Caco-2 (cell line): ENCODE measurements around the gene INPP4B. TPM values are rescaled to one million over a fixed set of nuclear protein-coding genes. Genes with fewer than 3 reads are reported as not detected.

Experiments used
- BruUV-seq: library from RNA; stranded (reverse); fragments of 400-500 nt; replicated peaks from 2 replicates; lab custom pipeline; 2021; lab: Mats Ljungman, UMichigan
- CTCF ChIA-PET: fragments of 300-600 bp; sonication (Branson Sonifier 250); formaldehyde crosslinking; loops from one replicate; lab custom pipeline; 2022; ENCODE audit warnings: antibody characterized with exemption; lab: Charles Lee
- POLR2A ChIA-PET: fragments of 300-600 bp; sonication (Branson Sonifier 250); formaldehyde crosslinking; loops from one replicate; lab custom pipeline; 2022; ENCODE audit warnings: antibody characterized with exemption; lab: Charles Lee
- DNase-seq, 2 experiments: peaks; one replicate each; pipeline versions ENCODE4 v3.0.0 to v3.0.0-alpha.2; 2020 to 2022
- H3K27me3 ChIP-seq: replicated peaks from 2 replicates; pipeline ENCODE4 v1.6.0; 2011; ENCODE audit warnings: low read length; ENCODE audit not compliant: control insufficient read depth, insufficient read depth
- H3K36me3 ChIP-seq: 2 replicates; pipeline ENCODE4 v1.5.1; 2011; ENCODE audit warnings: low read length; ENCODE audit not compliant: control insufficient read depth, insufficient read depth
- H3K4me1 ChIP-seq: fragments of 250-450 bp; sonication (Bioruptor Pico); 2 replicates; pipeline ENCODE4 v1.5.1; 2020; ENCODE audit warnings: mild to moderate bottlenecking
- H3K4me3 ChIP-seq: 2 replicates; pipeline ENCODE4 v1.5.1; 2011; ENCODE audit warnings: low read depth, mild to moderate bottlenecking, control low read depth, low read length
- H3K9me3 ChIP-seq: fragments of 250-450 bp; sonication (Bioruptor Pico); 2 replicates; pipeline ENCODE4 v1.5.1; 2020; ENCODE audit warnings: mild to moderate bottlenecking, moderate library complexity
- H3K27ac Mint-ChIP-seq: one replicate; pipeline ENCODE4 v1.8.0; 2022; ENCODE audit warnings: mixed read lengths; ENCODE audit not compliant: unreplicated experiment
- H3K27me3 Mint-ChIP-seq: one replicate; pipeline ENCODE4 v1.8.0; 2022; ENCODE audit warnings: mixed read lengths; ENCODE audit not compliant: insufficient read depth, unreplicated experiment
- H3K36me3 Mint-ChIP-seq: one replicate; pipeline ENCODE4 v1.8.0; 2022; ENCODE audit warnings: mild to moderate bottlenecking, mixed read lengths; ENCODE audit not compliant: insufficient read depth, unreplicated experiment
- H3K4me1 Mint-ChIP-seq: one replicate; pipeline ENCODE4 v1.8.0; 2022; ENCODE audit warnings: low read depth, mixed read lengths; ENCODE audit not compliant: unreplicated experiment
- H3K4me3 Mint-ChIP-seq: one replicate; pipeline ENCODE4 v1.8.0; 2022; ENCODE audit warnings: mild to moderate bottlenecking, moderate library complexity, mixed read lengths; ENCODE audit not compliant: unreplicated experiment
- H3K9me3 Mint-ChIP-seq: one replicate; pipeline ENCODE4 v1.8.0; 2022; ENCODE audit warnings: mixed read lengths; ENCODE audit not compliant: unreplicated experiment
- intact Hi-C: fragments of 100-400 bp; cut with micrococcal nuclease; formaldehyde crosslinking; loops from one replicate; pipeline ENCODE4 v1.10.0; 2022; ENCODE audit not compliant: unreplicated experiment
- total RNA-seq: library from RNA; stranded (reverse); gene quantifications from 2 replicates; pipeline ENCODE4 v1.2.3, GENCODE V29; 2022
- TF ChIP-seq, protein P1 (sequence below), 2 experiments: fragments of 200-600 bp in 1 of 2; IDR thresholded peaks; 1 replicate in 1 of 2; 2 replicates in 1 of 2; pipeline versions ENCODE4 v1.5.1 to v1.8.0; 2011 to 2022; ENCODE audit warnings: antibody characterized with exemption in 1 of 2, control low read depth in 1 of 2, inconsistent platforms in 1 of 2, low read depth in 1 of 2, low read length in 1 of 2, mild to moderate bottlenecking in 1 of 2, moderate library complexity in 1 of 2; ENCODE audit not compliant: insufficient read depth in 1 of 2, severe bottlenecking in 1 of 2, unreplicated experiment in 1 of 2

INPP4B gene
- total RNA-seq, 1 experiment from 2014 or later = 10.3 TPM

DNA sequence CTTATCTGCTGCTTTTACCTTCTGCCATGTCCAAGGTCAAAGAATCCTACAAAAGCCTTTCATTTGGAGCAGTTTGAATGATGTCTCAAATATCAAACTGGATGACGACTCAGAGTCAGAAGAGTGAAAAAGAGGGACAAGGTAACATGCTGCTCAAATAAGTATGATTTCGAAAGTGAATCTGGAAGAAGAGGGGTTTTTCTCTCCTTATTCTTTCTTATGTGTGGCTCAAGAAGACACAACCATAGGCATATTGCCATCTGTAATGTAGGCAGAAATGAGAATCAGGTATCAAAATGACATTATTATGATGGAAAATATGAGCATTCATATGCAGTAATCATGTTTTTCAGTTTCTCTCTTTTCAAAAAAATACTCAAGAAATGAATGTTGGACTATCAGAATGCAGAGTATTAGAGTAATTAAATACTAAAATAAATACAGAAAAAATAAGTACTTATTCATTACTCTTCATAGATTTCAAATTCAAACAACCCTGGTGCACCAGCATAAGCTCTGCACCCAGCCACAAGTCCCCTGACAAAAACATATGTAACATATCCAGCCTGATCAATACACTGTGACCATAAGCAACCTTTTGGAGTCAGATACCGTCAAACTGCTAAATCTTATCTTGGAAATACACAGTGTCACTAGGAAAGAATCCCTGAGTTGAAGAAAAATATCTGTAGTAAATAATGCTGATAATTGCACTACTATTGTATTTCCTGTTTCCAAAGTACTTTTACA, 468.6 kb downstream of the INPP4B start:
- H3K9me3 Mint-ChIP-seq = no peaks in the 10 kb centered on the region
- no peaks in the 10 kb centered on the region for H3K36me3 Mint-ChIP-seq
- Histone ChIP-seq H3K27me3 (no peaks in the 10 kb centered on the region), H3K4me3 (no peak overlapping the region), H3K36me3 (no peaks in the 10 kb centered on the region), H3K4me1 (peaks cover 30% of the 10 kb centered on the region), H3K9me3 (no peaks in the 10 kb centered on the region)
- DNase-seq = no peak
- POLR2A ChIA-PET = no interaction called here
- H3K4me1 Mint-ChIP-seq = peaks cover 15% of the 10 kb centered on the region
- no peak overlapping the region for H3K4me3 Mint-ChIP-seq
- H3K27ac Mint-ChIP-seq = no peak overlapping the region
- intact Hi-C loops = no loop called here
- CTCF ChIA-PET = no interaction called here
- TF ChIP-seq, protein P1, sequence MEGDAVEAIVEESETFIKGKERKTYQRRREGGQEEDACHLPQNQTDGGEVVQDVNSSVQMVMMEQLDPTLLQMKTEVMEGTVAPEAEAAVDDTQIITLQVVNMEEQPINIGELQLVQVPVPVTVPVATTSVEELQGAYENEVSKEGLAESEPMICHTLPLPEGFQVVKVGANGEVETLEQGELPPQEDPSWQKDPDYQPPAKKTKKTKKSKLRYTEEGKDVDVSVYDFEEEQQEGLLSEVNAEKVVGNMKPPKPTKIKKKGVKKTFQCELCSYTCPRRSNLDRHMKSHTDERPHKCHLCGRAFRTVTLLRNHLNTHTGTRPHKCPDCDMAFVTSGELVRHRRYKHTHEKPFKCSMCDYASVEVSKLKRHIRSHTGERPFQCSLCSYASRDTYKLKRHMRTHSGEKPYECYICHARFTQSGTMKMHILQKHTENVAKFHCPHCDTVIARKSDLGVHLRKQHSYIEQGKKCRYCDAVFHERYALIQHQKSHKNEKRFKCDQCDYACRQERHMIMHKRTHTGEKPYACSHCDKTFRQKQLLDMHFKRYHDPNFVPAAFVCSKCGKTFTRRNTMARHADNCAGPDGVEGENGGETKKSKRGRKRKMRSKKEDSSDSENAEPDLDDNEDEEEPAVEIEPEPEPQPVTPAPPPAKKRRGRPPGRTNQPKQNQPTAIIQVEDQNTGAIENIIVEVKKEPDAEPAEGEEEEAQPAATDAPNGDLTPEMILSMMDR (IDR thresholded peaks at IDR 0.05; ENCODE audit: insufficient read depth in 1 of 2, low read depth in 1 of 2, low read length in 1 of 2, severe bottlenecking in 1 of 2, unreplicated experiment in 1 of 2) = no peak
- BruUV-seq = no TSS peak
- no peaks in the 10 kb centered on the region for H3K27me3 Mint-ChIP-seq

DNA sequence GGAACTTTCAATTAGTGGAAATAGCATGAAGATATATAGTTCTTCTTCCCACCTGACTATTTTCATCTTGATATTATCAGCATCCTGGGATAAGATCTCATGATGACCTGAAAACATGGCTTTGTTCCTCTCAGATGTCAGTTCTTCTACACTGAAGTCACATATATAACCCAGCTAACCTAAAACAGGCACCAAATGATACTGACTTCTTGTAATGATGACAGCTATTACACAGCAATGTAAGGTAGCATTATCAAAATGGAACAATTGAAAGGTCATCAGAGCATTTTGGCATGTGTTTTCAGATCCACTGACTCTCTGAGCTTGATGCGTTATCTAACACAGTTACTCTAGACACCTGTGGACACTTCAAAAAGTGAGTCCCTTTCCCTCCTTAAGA, 469.9 kb downstream of the INPP4B start:
- no TSS peak for BruUV-seq
- Histone ChIP-seq H3K9me3 (no peaks in the 10 kb centered on the region), H3K4me1 (peaks cover 30% of the 10 kb centered on the region), H3K27me3 (no peaks in the 10 kb centered on the region), H3K4me3 (no peak overlapping the region), H3K36me3 (no peaks in the 10 kb centered on the region)
- Mint-ChIP-seq H3K9me3 (no peaks in the 10 kb centered on the region), H3K27me3 (no peaks in the 10 kb centered on the region), H3K36me3 (no peaks in the 10 kb centered on the region), H3K27ac (no peak overlapping the region), H3K4me1 (peaks cover 15% of the 10 kb centered on the region), H3K4me3 (no peak overlapping the region)
- intact Hi-C loops = no loop called here
- POLR2A ChIA-PET = no interaction called here
- TF ChIP-seq, protein P1 (IDR thresholded peaks at IDR 0.05; ENCODE audit: insufficient read depth in 1 of 2, low read depth in 1 of 2, low read length in 1 of 2, severe bottlenecking in 1 of 2, unreplicated experiment in 1 of 2) = no peak
- no peak for DNase-seq
- CTCF ChIA-PET = no interaction called here

DNA sequence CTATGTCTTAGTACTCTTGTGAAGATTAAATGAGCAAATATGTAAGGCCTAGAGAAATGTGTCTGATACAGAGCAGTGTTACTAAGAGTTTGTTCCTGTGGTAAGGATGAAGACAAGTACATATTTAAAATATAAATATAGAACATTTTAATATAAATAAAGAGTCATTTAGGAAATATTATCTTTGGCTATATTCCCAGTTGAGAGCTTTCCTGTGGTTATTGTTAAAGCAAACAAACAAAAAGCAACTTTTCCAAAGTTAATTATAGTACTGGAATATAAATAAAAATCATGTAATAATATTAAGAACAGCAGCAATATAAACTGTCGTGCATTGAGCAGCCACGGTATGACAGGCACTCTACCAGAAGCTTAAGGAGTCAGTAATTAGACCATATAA, 472.5 kb downstream of the INPP4B start:
- no TSS peak for BruUV-seq
- Mint-ChIP-seq H3K4me1 (peaks cover 8% of the 10 kb centered on the region), H3K27me3 (no peaks in the 10 kb centered on the region), H3K36me3 (no peaks in the 10 kb centered on the region), H3K9me3 (no peaks in the 10 kb centered on the region), H3K4me3 (no peak overlapping the region), H3K27ac (no peak overlapping the region)
- no peak for DNase-seq
- Histone ChIP-seq H3K4me3 (no peak overlapping the region), H3K36me3 (no peaks in the 10 kb centered on the region), H3K9me3 (no peaks in the 10 kb centered on the region; the same call in 1 of the 2 replicates), H3K4me1 (peaks cover 25% of the 10 kb centered on the region), H3K27me3 (no peaks in the 10 kb centered on the region)
- CTCF ChIA-PET = no interaction called here
- POLR2A ChIA-PET = no interaction called here
- intact Hi-C loops = no loop called here
- TF ChIP-seq, protein P1 (IDR thresholded peaks at IDR 0.05; ENCODE audit: insufficient read depth in 1 of 2, low read depth in 1 of 2, low read length in 1 of 2, severe bottlenecking in 1 of 2, unreplicated experiment in 1 of 2) = no peak
